DND-41 (cell line): ENCODE data around the gene PLA2G4E.

Experiments
- ATAC-seq: fragments of 200-7000 bp; cut with Tn5 transposase; 3 replicates; pipeline ENCODE4 v1.9.1; 2021; ENCODE audit warnings: low read depth; ENCODE audit not compliant: insufficient read depth
- DNase-seq: peaks from one replicate; pipeline ENCODE4 v3.0.0-alpha.2; 2020
- H2AFZ ChIP-seq: 2 replicates; pipeline ENCODE4 v1.6.0; 2012; ENCODE audit warnings: low read depth, low read length
- H3K27ac ChIP-seq: 2 replicates; pipeline ENCODE4 v1.5.1; 2012; ENCODE audit warnings: low read length, inconsistent platforms
- H3K27me3 ChIP-seq: fragments of 200-600 bp; sonication (generic); 2 replicates; pipeline ENCODE4 v1.6.0; 2012; ENCODE audit warnings: low read length, mild to moderate bottlenecking, inconsistent platforms; ENCODE audit not compliant: insufficient read depth, poor library complexity
- H3K36me3 ChIP-seq: 2 replicates; pipeline ENCODE4 v1.5.1; 2012; ENCODE audit warnings: low read length, inconsistent platforms; ENCODE audit not compliant: insufficient read depth
- H3K4me1 ChIP-seq: 2 replicates; pipeline ENCODE4 v1.5.1; 2012; ENCODE audit warnings: mild to moderate bottlenecking, low read length; ENCODE audit not compliant: insufficient read depth
- H3K4me2 ChIP-seq: 2 replicates; pipeline ENCODE4 v1.6.0; 2012; ENCODE audit warnings: mild to moderate bottlenecking, moderate library complexity, low read length, inconsistent platforms; ENCODE audit not compliant: insufficient read depth
- H3K4me3 ChIP-seq, 2 experiments: fragments of 200-600 bp in 1 of 2; shearing (Covaris generic) in 1 of 2; 2 replicates each; pipeline ENCODE4 v1.5.1; 2012 to 2016; ENCODE audit warnings: inconsistent platforms in 2 of 2, low read length in 2 of 2, mild to moderate bottlenecking in 2 of 2, low read depth in 1 of 2, moderate library complexity in 1 of 2
- H3K79me2 ChIP-seq: 2 replicates; pipeline ENCODE4 v1.6.0; 2012; ENCODE audit warnings: low read length, inconsistent platforms; ENCODE audit not compliant: insufficient read depth
- H3K9ac ChIP-seq: 2 replicates; pipeline ENCODE4 v1.6.0; 2012; ENCODE audit warnings: low read depth, mild to moderate bottlenecking, inconsistent platforms, low read length, moderate library complexity
- H3K9me3 ChIP-seq: 2 replicates; pipeline ENCODE4 v1.5.1; 2012; ENCODE audit warnings: low read length, moderate library complexity, mild to moderate bottlenecking, inconsistent platforms; ENCODE audit not compliant: insufficient read depth, severe bottlenecking
- H4K20me1 ChIP-seq: 2 replicates; pipeline ENCODE4 v1.6.0; 2012; ENCODE audit warnings: low read length; ENCODE audit not compliant: insufficient read depth
- EZH2 ChIP-seq: IDR thresholded peaks from 3 replicates; pipeline ENCODE4 v1.6.1; 2012; ENCODE audit warnings: borderline replicate concordance, low read depth, mild to moderate bottlenecking, moderate library complexity, low read length, inconsistent platforms; ENCODE audit not compliant: severe bottlenecking
- TF ChIP-seq, protein P1 (sequence below): IDR thresholded peaks from 2 replicates; pipeline ENCODE4 v1.5.1; 2012; ENCODE audit warnings: borderline replicate concordance, low read length, moderate library complexity, mild to moderate bottlenecking; ENCODE audit not compliant: poor library complexity, severe bottlenecking; ENCODE audit errors: extremely low read depth

PLA2G4E gene

DNA sequence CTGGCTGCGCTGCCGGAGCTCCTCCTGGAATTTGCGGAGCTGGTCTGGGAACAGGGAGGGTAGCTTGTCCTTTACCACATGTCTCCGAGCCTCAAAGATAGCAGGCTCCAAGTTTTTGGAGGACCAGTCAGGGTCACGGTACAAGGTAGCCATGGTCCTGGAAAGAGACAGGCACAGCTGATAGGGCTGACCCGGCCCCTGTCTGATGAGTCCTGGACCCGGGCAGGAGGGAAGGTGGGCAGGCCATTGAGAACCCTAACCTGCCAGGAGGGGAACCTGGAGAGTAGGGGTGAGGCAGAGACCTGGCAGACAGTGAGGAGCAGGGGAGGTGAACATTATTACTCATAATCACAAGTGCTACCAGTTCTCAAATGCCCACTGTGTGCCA lies 28.0 kb downstream of the PLA2G4E start:
- Histone ChIP-seq H3K27ac (no peak overlapping the region), H2AFZ (no peak overlapping the region), H3K9ac (no peak overlapping the region), H3K79me2 (no peaks in the 10 kb centered on the region), H3K36me3 (no peaks in the 10 kb centered on the region), H3K4me3 (no peak overlapping the region), H3K4me1 (no peaks in the 10 kb centered on the region), H3K4me2 (no peak overlapping the region), H3K9me3 (no peaks in the 10 kb centered on the region), H4K20me1 (no peaks in the 10 kb centered on the region), H3K27me3 (no peaks in the 10 kb centered on the region)
- TF ChIP-seq EZH2: no peak
- TF ChIP-seq, protein P1, sequence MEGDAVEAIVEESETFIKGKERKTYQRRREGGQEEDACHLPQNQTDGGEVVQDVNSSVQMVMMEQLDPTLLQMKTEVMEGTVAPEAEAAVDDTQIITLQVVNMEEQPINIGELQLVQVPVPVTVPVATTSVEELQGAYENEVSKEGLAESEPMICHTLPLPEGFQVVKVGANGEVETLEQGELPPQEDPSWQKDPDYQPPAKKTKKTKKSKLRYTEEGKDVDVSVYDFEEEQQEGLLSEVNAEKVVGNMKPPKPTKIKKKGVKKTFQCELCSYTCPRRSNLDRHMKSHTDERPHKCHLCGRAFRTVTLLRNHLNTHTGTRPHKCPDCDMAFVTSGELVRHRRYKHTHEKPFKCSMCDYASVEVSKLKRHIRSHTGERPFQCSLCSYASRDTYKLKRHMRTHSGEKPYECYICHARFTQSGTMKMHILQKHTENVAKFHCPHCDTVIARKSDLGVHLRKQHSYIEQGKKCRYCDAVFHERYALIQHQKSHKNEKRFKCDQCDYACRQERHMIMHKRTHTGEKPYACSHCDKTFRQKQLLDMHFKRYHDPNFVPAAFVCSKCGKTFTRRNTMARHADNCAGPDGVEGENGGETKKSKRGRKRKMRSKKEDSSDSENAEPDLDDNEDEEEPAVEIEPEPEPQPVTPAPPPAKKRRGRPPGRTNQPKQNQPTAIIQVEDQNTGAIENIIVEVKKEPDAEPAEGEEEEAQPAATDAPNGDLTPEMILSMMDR: no peak
- ATAC-seq (no peak), DNase-seq (no peak)

DNA sequence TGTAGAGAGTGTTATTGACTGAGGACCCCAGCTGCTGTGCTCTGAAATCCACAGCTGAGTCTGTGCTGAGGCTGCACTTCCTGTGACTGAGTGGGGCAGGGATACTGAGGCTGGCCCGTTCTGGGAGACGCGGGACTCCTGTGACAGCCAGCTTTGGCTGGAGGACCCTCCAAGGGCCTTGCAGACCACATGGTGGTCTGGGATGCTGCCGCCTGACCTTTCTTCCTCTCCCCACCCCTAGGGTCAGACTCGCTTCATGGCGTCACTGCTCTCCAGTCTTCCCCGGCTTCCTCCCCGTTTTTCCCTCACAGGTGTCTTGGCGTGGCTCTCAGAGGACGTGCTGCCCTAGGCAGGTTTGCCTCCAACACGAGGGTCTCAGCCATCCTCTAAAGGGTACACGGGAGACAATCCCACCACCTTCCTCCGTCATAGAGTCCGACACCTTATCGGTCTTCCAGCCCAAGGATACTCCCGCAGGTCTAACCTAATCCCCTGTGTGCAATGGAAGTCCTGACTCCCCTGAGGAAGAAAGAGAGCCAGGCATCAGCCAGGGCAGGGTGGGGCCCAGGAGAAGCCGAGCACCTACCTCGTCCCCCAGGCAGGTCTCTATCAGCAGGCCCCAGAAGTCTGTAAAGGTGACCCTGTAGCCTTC lies 28.6 kb downstream of the PLA2G4E start:
- no peaks in the 10 kb centered on the region for H4K20me1 ChIP-seq
- no peaks in the 10 kb centered on the region for H3K79me2 ChIP-seq
- H3K9me3 ChIP-seq: no peaks in the 10 kb centered on the region
- DNase-seq (no peak), ATAC-seq (no peak)
- H3K27me3 ChIP-seq: no peaks in the 10 kb centered on the region
- no peak overlapping the region for H2AFZ ChIP-seq
- H3K4me3 ChIP-seq: no peak overlapping the region
- TF ChIP-seq EZH2: no peak
- TF ChIP-seq, protein P1: no peak
- H3K36me3 ChIP-seq: no peaks in the 10 kb centered on the region
- no peak overlapping the region for H3K4me2 ChIP-seq
- H3K27ac ChIP-seq: no peak overlapping the region
- H3K9ac ChIP-seq: no peak overlapping the region
- no peaks in the 10 kb centered on the region for H3K4me1 ChIP-seq

DNA sequence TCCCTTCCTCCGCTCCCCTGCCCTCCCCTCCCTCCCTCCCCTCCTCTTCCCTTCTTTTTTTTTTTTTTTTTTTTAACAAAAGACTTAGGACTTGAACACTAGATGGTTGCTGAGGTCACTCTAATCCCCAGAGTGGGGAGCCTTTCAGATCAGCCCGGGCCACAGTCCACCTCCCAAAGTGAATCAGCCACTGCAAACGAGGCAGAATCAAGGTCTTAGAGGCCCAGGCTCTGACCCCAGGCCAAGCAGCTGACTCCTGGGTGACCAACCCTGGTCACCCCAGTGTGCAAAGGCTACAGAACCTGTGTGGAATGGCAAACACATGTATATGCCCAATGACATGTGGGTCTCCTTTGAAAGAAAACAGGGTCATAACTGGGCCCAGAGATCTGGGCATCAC lies 30.2 kb downstream of the PLA2G4E start:
- DNase-seq (no peak), ATAC-seq (no peak)
- Histone ChIP-seq H3K4me2 (no peak overlapping the region), H3K79me2 (no peaks in the 10 kb centered on the region), H2AFZ (no peak overlapping the region), H3K36me3 (no peaks in the 10 kb centered on the region), H3K4me1 (no peaks in the 10 kb centered on the region), H3K27me3 (no peaks in the 10 kb centered on the region), H3K4me3 (no peak overlapping the region), H3K27ac (no peak overlapping the region), H4K20me1 (no peaks in the 10 kb centered on the region), H3K9ac (no peak overlapping the region), H3K9me3 (no peaks in the 10 kb centered on the region)
- no peak for TF ChIP-seq EZH2
- TF ChIP-seq, protein P1: no peak

DNA sequence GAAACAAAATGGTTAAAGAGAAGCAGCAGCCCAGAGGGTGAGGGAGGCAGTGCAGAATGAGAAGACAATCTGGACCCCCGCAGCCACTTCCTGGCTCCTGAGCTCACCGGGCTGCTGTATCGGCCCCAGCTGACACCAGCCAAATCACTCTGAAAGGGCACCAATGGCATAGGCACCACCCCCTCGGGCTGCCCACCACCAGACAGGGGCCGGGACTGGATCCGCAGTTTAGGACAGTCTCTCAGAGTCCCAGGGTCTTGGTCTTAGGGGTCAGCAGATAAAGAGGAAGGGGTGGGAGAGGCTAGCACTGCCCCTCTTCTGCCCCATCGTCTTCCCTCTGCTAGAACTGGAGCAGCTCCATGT lies 30.6 kb downstream of the PLA2G4E start:
- Histone ChIP-seq H3K4me2 (no peak overlapping the region), H3K4me1 (no peaks in the 10 kb centered on the region), H3K9ac (no peak overlapping the region), H3K27me3 (no peaks in the 10 kb centered on the region), H2AFZ (no peak overlapping the region), H3K79me2 (no peaks in the 10 kb centered on the region), H3K4me3 (no peak overlapping the region), H3K27ac (no peak overlapping the region), H3K36me3 (no peaks in the 10 kb centered on the region), H4K20me1 (no peaks in the 10 kb centered on the region), H3K9me3 (no peaks in the 10 kb centered on the region)
- DNase-seq: no peak
- no peak for TF ChIP-seq EZH2
- TF ChIP-seq, protein P1: no peak
- no peak for ATAC-seq
